Muscle of leg (tissue), 9 donors: ENCODE data around the gene ATAD3C. TPM values are rescaled to one million over a fixed set of nuclear protein-coding genes. Genes with fewer than 3 reads are reported as not detected.

Experiments
- polyA plus RNA-seq, 8 donors: library from polyadenylated mRNA; unstranded; fragments of 120-200 nt; gene quantifications; one replicate each; pipeline versions ENCODE4 v1.2.1 to v1.2.3, GENCODE V29; 2013; ENCODE audit warnings: inconsistent platforms in 1 of 8, low replicate concordance in 1 of 8; ENCODE audit not compliant: insufficient read length in 8 of 8, insufficient read depth in 1 of 8
- total RNA-seq: library from RNA; stranded (reverse); fragments of 120-200 nt; gene quantifications from one replicate; pipeline ENCODE4 v1.2.4, GENCODE V29; 2013

Gene ATAD3C
- total and polyA plus RNA-seq, 9 donors, result 0.22 to 1.2 (median 0.35) TPM

Other genes with a start within 250 kb of the ATAD3C start
- 2.7 TPM for gene TNFRSF18, start 243.1 kb upstream of the ATAD3C start, total RNA-seq
- 1 to 10 TPM; 1.8 to 7.4 (median 3.3) TPM for gene TNFRSF18, start 243.1 kb upstream of the ATAD3C start, polyA plus RNA-seq
- 3.2 TPM for gene TNFRSF4, start 235.5 kb upstream of the ATAD3C start, total RNA-seq
- 1 to 10 TPM; 1.5 to 3.3 (median 2.0) TPM for gene TNFRSF4, start 235.5 kb upstream of the ATAD3C start, polyA plus RNA-seq
- 57.2 TPM for gene SDF4, start 217.7 kb upstream of the ATAD3C start, total RNA-seq
- 100 to 1,000 TPM in 4 of 8 donors, 10 to 100 TPM in 4; 87.5 to 117 (median 99.6) TPM for gene SDF4, start 217.7 kb upstream of the ATAD3C start, polyA plus RNA-seq
- gene B3GALT6, start 217.5 kb upstream of the ATAD3C start, total RNA-seq, result 19.2 TPM
- gene B3GALT6, start 217.5 kb upstream of the ATAD3C start, polyA plus RNA-seq, result 10 to 100 TPM; 19.0 to 22.8 (median 21.4) TPM
- gene C1QTNF12, start 203.0 kb upstream of the ATAD3C start, total RNA-seq, result 8.2 TPM
- 1 to 10 TPM; 1.9 to 8.7 (median 4.5) TPM for gene C1QTNF12, start 203.0 kb upstream of the ATAD3C start, polyA plus RNA-seq
- gene UBE2J2, start 175.8 kb upstream of the ATAD3C start, total RNA-seq, result 29.6 TPM
- 10 to 100 TPM; 36.0 to 48.3 (median 41.5) TPM for gene UBE2J2, start 175.8 kb upstream of the ATAD3C start, polyA plus RNA-seq
- 2.9 TPM for gene SCNN1D, start 169.3 kb upstream of the ATAD3C start, total RNA-seq
- gene SCNN1D, start 169.3 kb upstream of the ATAD3C start, polyA plus RNA-seq, result 1 to 10 TPM; 2.9 to 8.5 (median 4.8) TPM
- gene ACAP3, start 141.8 kb upstream of the ATAD3C start, total RNA-seq, result 29.0 TPM
- gene ACAP3, start 141.8 kb upstream of the ATAD3C start, polyA plus RNA-seq, result 10 to 100 TPM; 28.2 to 63.5 (median 52.3) TPM
- 7.8 TPM for gene PUSL1, start 141.1 kb upstream of the ATAD3C start, total RNA-seq
- gene PUSL1, start 141.1 kb upstream of the ATAD3C start, polyA plus RNA-seq, result 1 to 10 TPM; 6.1 to 8.6 (median 7.2) TPM
- gene INTS11, start 125.0 kb upstream of the ATAD3C start, total RNA-seq, result 55.9 TPM
- 100 to 1,000 TPM in 1 of 8 donors, 10 to 100 TPM in 7; 69.3 to 100 (median 86.6) TPM for gene INTS11, start 125.0 kb upstream of the ATAD3C start, polyA plus RNA-seq
- 12.5 TPM for gene CPTP, start 124.9 kb upstream of the ATAD3C start, total RNA-seq
- gene CPTP, start 124.9 kb upstream of the ATAD3C start, polyA plus RNA-seq, result 10 to 100 TPM; 14.7 to 19.6 (median 17.8) TPM
- gene TAS1R3, start 118.4 kb upstream of the ATAD3C start, total RNA-seq, result 2.4 TPM
- 1 to 10 TPM in 7 of 8 donors, under 1 TPM in 1; 0.96 to 3.8 (median 2.4) TPM for gene TAS1R3, start 118.4 kb upstream of the ATAD3C start, polyA plus RNA-seq
- 45.8 TPM for gene DVL1, start 100.3 kb upstream of the ATAD3C start, total RNA-seq
- gene DVL1, start 100.3 kb upstream of the ATAD3C start, polyA plus RNA-seq, result 10 to 100 TPM; 38.2 to 50.5 (median 46.7) TPM
- 87.9 TPM for gene MXRA8, start 91.1 kb upstream of the ATAD3C start, total RNA-seq
- 100 to 1,000 TPM in 1 of 8 donors, 10 to 100 TPM in 7; 56.2 to 113 (median 83.5) TPM for gene MXRA8, start 91.1 kb upstream of the ATAD3C start, polyA plus RNA-seq
- gene AURKAIP1, start 74.5 kb upstream of the ATAD3C start, total RNA-seq, result 74.8 TPM
- 10 to 100 TPM; 66.7 to 93.6 (median 74.7) TPM for gene AURKAIP1, start 74.5 kb upstream of the ATAD3C start, polyA plus RNA-seq
- gene CCNL2, start 50.4 kb upstream of the ATAD3C start, total RNA-seq, result 124 TPM
- 100 to 1,000 TPM; 101 to 205 (median 156) TPM for gene CCNL2, start 50.4 kb upstream of the ATAD3C start, polyA plus RNA-seq
- 99.3 TPM for gene MRPL20, start 42.4 kb upstream of the ATAD3C start, total RNA-seq
- gene MRPL20, start 42.4 kb upstream of the ATAD3C start, polyA plus RNA-seq, result 100 to 1,000 TPM in 5 of 8 donors, 10 to 100 TPM in 3; 97.9 to 121 (median 105) TPM
- gene ANKRD65, start 28.4 kb upstream of the ATAD3C start, total RNA-seq, result 13.9 TPM
- gene ANKRD65, start 28.4 kb upstream of the ATAD3C start, polyA plus RNA-seq, result 10 to 100 TPM; 10.6 to 24.1 (median 16.8) TPM
- gene VWA1, start 14.0 kb upstream of the ATAD3C start, total RNA-seq, result 32.9 TPM
- 10 to 100 TPM; 58.5 to 99.5 (median 68.3) TPM for gene VWA1, start 14.0 kb upstream of the ATAD3C start, polyA plus RNA-seq
- gene ATAD3B, start 22.1 kb downstream of the ATAD3C start, total RNA-seq, result 13.7 TPM
- gene ATAD3B, start 22.1 kb downstream of the ATAD3C start, polyA plus RNA-seq, result 10 to 100 TPM in 7 of 8 donors, 1 to 10 TPM in 1; 9.6 to 16.5 (median 14.5) TPM
- 13.5 TPM for gene ATAD3A, start 62.5 kb downstream of the ATAD3C start, total RNA-seq
- gene ATAD3A, start 62.5 kb downstream of the ATAD3C start, polyA plus RNA-seq, result 10 to 100 TPM; 15.8 to 22.0 (median 20.6) TPM
- gene TMEM240, start 90.9 kb downstream of the ATAD3C start, total RNA-seq, result 3.5 TPM
- gene TMEM240, start 90.9 kb downstream of the ATAD3C start, polyA plus RNA-seq, result 1 to 10 TPM; 3.6 to 9.2 (median 4.9) TPM
- 38.0 TPM for gene SSU72, start 125.2 kb downstream of the ATAD3C start, total RNA-seq
- gene SSU72, start 125.2 kb downstream of the ATAD3C start, polyA plus RNA-seq, result 100 to 1,000 TPM in 1 of 8 donors, 10 to 100 TPM in 7; 77.5 to 106 (median 92.4) TPM
- 0.62 TPM for gene FNDC10, start 150.4 kb downstream of the ATAD3C start, total RNA-seq
- gene FNDC10, start 150.4 kb downstream of the ATAD3C start, polyA plus RNA-seq, result 1 to 10 TPM; 1.5 to 3.3 (median 2.7) TPM
- 54.8 TPM for gene MIB2, start 165.8 kb downstream of the ATAD3C start, total RNA-seq
- 100 to 1,000 TPM in 1 of 8 donors, 10 to 100 TPM in 7; 43.2 to 111 (median 76.9) TPM for gene MIB2, start 165.8 kb downstream of the ATAD3C start, polyA plus RNA-seq
- gene MMP23B, start 182.5 kb downstream of the ATAD3C start, total RNA-seq, result 50.7 TPM
- 10 to 100 TPM; 27.6 to 55.6 (median 36.3) TPM for gene MMP23B, start 182.5 kb downstream of the ATAD3C start, polyA plus RNA-seq
- gene CDK11B, start 209.3 kb downstream of the ATAD3C start, total RNA-seq, result 9.4 TPM
- gene CDK11B, start 209.3 kb downstream of the ATAD3C start, polyA plus RNA-seq, result 10 to 100 TPM; 32.0 to 37.8 (median 35.1) TPM
- gene SLC35E2B, start 243.1 kb downstream of the ATAD3C start, total RNA-seq, result 27.4 TPM
- 10 to 100 TPM; 30.9 to 56.9 (median 48.4) TPM for gene SLC35E2B, start 243.1 kb downstream of the ATAD3C start, polyA plus RNA-seq